Islet of Langerhans (tissue), 1 donor: ENCODE measurements around the gene KRTAP10-2.
"Not testable (repeated sequence)": the region's sequence is repeated elsewhere in the genome, so short reads cannot be mapped to it uniquely, and the experiment has no call there.

Source experiments
- FAIRE-seq: peaks from one replicate; lab custom pipeline; 2011; peaks lifted over from hg19 to GRCh38; lab: Jason Lieb, UNC

KRTAP10-2 gene

DNA sequence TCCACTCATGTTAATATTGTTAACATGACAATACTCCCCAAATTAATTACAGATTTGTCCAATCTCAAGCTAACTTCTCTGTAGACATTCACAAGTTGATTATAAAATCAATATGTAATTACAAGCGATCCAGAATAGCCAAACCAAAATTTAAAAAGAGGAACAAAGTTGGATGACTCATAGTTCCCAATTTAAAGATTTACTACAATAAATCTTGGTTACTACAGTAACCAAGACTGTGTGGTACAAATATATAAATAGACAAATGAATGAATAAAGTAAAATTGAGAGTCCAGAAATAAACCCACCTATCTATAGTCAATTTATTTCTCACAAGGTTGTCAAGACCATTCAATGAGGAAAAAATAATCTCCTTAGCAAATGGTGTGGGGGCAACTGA is 15.1 kb upstream of the KRTAP10-2 start:
- FAIRE-seq = no peak

- no peak for FAIRE-seq
These were observed 13.7 kb upstream of the KRTAP10-2 start for GRCh38 chr21:44564886-44565598.

GRCh38 chr21:44564099-44564498 is 12.8 kb upstream of the KRTAP10-2 start:
- FAIRE-seq = no peak

GRCh38 chr21:44558695-44559094 is 7.4 kb upstream of the KRTAP10-2 start, which contains the start of gene KRTAP10-3:
Gene KRTAP10-3, minus strand, starts transcription at chr21:44558795. Its CDS starts 80 bp downstream, at chr21:44558715.
- FAIRE-seq = no peak

GRCh38 chr21:44558329-44558675 is 7.0 kb upstream of the KRTAP10-2 start:
- FAIRE-seq = not testable (repeated sequence)

GRCh38 chr21:44557491-44558328 is 6.4 kb upstream of the KRTAP10-2 start:
- no peak for FAIRE-seq

GRCh38 chr21:44556879-44557278 is 5.6 kb upstream of the KRTAP10-2 start:
- no peak for FAIRE-seq

GRCh38 chr21:44555200-44555875 is 4.0 kb upstream of the KRTAP10-2 start:
- no peak for FAIRE-seq

- FAIRE-seq = no peak
These were observed 1.4 kb upstream of the KRTAP10-2 start for GRCh38 chr21:44552681-44553080.

DNA sequence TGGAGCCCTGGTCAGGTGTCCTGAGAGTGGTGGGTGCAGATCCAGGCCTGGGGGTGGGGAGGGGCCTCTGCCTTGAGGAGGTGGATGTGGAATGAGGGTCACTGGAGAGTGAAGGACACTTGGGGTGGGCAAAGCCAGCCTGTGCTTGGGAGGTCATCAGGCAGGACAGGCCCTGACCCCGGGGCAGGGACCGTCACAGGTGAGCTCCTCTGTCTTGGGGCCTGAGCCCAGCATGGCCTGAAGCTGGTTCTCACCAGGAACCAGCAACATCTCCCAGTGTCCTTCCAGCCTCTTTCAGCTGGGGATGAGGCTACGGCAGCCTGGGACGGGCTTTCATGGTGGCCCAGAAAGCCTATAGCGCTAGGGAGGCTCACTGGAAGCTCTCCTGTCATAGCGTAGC is 831 bp upstream of the KRTAP10-2 start:
- no peak for FAIRE-seq

DNA sequence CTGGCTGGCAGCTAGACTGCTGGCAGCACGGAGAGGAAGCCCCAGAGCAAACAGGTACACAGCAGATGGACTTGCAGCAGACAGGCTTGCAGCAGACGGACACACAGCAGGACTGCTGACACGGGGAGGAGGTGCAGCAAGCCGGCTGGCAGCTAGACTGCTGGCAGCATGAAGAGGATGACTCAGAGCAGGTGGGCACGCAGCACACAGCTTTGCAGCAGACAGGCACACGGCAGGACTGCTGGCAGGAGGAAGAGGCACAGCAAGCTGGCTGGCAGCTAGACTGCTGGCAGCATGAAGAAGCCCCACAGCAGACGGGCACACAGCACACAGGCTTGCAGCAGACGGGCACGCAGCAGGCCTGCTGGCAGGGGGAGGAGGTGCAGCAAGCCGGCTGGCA is 498 bp downstream of the KRTAP10-2 start:
- FAIRE-seq = no peak

GRCh38 chr21:44550285-44550684 is 1.0 kb downstream of the KRTAP10-2 start:
- not testable (repeated sequence) for FAIRE-seq

GRCh38 chr21:44549525-44550211 is 1.6 kb downstream of the KRTAP10-2 start:
- no peak for FAIRE-seq

- no peak for FAIRE-seq
These were observed 2.4 kb downstream of the KRTAP10-2 start for GRCh38 chr21:44548922-44549321.

DNA sequence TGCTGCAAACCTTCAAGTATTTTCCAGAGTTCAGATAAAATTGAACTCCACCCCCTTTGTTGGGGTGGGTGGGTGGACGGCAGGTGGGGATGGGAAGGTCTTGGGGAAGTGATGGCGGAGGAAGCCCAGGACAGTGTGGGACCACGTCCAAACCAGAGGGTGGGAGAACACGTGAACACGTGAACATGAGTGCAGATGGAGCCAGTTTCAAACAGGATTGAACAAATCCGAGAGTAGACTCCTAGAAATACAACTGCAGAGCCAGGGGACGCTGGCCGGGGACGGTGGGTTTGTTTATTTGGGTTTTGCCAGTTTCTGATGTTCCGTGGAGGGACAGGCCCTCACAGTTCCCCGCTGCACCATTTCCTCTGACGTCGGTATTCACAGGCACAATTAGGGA is 2.9 kb downstream of the KRTAP10-2 start:
- no peak for FAIRE-seq

DNA sequence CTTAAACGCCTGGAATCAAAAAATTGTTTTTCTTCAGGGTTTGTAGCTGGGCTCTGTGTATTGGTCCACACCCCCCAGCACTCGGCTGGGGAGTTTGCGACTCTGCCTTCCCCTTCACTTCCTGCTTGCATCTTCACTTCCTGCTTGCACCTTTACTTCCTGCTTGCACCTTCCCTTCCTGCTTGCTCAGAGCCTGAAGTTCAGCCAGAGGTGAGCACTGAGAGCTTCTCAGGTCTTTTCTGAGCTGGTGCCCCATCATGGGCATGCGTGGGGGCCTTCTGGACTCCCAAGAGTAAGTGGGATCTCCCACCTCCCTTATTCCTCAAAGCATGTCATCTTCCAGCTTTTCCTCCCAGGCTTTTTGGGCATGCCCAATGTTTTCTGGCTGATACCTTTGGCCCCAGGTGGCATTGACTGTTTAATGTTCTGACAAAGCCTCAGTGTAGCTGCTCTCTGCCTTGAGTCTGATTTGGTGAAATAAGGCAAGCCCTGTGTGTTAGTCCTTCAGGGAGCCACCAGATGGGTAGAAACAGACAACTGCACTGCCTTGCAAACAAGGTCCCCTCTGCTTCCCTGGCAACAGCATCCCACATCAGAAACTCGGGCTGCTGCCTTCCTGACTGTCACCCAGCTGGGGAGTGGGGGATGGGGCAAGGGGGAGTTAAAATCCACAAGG is 3.5 kb downstream of the KRTAP10-2 start:
- FAIRE-seq = no peak

DNA sequence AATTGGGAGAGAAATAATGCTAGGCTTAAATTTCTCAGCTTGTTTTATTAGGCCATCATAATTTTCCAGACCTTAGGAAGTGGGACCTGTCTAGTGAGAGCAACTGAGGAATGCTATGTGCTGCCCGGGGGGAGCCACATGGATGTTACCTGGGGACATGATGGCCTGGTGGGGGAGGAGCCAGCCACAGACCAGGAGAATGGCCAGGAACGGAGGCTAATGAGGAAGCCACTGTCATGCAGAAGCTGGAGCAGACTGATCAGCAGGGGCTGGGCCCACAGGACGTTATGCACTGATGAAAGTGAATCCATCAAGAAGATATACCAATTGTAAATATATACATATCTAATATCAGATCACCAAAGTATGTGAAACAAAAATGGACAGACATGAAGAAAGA is 6.7 kb downstream of the KRTAP10-2 start:
- FAIRE-seq = no peak

- no peak for FAIRE-seq
These were observed 8.6 kb downstream of the KRTAP10-2 start for GRCh38 chr21:44542716-44543115.

DNA sequence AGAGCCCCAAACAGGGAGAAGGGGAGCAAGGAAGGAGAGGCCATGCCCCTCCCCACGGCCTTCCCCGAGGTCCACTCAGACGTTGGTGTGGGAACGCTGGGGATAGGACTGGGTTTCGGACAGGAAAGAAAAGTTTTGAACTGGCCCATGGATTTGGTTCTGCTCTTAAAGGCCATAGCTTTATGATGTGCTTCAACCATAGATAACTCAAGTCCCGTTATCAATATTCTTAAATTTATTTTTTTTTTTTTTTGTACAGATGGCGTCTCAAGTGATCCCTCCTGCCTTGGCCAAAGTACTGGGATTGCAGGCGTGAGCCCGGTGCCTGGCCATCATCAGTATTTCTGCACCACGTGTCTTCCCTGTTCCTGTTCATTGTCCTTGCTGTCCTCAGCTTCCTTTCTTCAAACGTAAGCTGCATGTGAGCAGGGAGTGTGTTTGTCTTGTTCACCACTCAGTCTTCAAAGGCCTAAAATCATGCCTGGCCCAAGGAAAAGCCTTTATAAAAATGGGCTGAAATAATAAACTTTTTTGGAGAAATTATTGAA is 10.5 kb downstream of the KRTAP10-2 start:
- FAIRE-seq = no peak

DNA sequence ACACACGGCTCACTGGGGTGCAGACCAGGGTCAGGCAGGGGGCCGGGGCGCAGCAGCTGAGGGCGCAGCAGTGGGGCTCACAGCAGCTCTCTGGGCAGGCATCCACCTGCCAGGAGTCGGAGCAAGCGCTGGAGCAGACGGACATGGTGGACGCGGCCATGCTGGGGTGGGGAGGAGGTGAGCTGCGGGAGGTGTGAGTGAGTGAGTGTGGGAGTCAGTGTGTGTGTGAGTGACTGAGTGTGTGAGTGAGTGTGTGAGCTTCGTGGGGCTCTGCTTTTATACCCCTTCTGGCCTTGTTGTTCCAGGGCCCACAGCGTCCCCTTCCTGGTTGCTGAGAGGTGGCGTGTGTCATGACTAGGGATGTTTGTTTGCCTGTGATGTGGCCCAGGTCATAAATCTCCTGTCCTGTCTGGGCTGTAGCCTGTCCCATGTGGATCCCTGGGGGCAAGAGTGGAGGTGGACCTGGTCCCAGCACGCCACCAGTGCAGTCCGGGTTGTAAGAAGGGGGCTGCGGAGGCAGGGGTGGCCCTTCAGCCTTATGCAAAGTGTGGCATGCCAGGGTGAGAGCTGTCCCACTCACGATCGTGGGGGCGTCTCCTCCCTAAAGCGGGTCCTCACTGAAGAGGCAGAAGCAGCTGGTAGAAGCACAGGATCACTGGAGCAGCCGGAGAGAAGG is 11.2 kb downstream of the KRTAP10-2 start, which contains the start of gene KRTAP10-1:
Gene KRTAP10-1 (minus strand): TSS at position 205 of the 676 bp plus-strand sequence. CDS start 45 bp downstream, at position 160.
- FAIRE-seq = no peak

GRCh38 chr21:44539046-44539445 is 12.3 kb downstream of the KRTAP10-2 start:
- no peak for FAIRE-seq
